AG08395 (cell line): ENCODE data around the gene SLC9A8.

Source experiments
- DNase-seq: peaks from one replicate; pipeline ENCODE4 v3.0.0; 2012; ENCODE audit warnings: mixed read lengths, low spot score

The SLC9A8 gene

DNA sequence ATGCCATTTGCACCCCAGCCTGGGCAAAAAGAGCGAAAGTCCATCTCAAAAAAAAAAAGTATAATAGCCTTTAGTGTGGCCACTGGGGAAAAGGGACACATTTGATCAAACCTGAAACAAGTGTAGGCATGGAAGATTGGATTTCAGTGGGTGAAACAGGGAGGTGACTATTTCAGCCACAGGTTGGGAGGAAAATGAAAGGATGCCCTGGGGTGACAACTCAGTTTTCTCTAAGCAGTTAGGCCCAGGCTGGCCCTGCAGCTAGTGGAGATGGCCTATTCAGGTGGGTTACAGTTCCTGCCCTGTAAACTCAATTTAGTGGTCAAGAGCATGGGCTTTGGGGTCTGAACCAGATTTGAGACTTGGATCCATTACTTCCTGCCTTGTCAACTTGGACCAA, 66.3 kb downstream of the SLC9A8 start:
- DNase-seq = no peak

DNA sequence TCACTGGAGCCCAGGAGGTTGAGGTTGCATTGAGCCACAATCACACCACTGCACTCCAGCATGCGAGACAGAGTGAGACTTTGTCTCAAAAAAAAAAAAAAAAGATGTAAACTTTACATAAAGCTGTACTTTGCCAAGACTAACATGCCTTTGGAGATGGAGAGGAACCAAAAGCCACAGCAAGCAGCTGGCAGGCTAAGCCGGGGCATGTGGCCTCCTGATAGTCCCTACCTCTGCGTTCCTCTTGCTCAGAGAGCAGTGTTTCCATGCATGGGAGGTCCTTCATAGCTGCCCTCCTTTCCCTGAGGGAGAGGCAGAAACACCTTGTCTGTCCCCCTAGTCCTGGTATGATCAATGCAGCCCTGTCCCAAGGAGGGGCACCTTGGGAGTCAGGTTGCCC, 67.5 kb downstream of the SLC9A8 start:
- DNase-seq = no peak

DNA sequence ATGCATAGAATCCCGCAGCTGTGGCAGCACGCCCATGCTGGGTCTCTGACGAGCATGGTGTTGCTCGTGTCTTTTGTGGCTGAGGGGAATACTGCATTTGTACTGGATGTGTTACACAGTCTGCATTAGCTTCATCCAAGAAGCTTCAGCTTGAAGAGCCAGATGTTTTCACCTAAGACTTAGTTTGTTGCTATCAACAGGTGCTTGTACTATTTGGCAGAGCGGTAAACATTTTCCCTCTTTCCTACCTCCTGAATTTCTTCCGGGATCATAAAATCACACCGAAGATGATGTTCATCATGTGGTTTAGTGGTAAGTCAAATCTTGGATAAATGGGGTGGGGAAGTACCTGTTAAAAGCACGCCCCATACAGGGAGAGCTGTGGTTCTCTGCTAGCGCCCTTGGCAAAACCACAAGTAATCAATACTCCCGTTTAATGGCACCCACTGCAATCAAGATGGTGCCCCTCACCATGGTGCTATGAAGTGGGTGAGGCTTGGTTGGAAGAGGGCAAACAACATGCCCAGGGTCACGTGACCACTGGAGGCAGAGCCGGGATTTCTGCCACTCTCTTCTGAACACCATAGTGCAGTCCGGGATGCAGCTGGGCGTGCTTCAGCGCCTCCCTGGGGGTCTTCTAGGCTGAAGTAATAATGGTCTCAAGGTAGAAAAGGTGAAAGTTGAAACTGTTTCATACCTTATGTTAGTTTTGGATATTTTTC, 68.3 kb downstream of the SLC9A8 start:
- no peak for DNase-seq

DNA sequence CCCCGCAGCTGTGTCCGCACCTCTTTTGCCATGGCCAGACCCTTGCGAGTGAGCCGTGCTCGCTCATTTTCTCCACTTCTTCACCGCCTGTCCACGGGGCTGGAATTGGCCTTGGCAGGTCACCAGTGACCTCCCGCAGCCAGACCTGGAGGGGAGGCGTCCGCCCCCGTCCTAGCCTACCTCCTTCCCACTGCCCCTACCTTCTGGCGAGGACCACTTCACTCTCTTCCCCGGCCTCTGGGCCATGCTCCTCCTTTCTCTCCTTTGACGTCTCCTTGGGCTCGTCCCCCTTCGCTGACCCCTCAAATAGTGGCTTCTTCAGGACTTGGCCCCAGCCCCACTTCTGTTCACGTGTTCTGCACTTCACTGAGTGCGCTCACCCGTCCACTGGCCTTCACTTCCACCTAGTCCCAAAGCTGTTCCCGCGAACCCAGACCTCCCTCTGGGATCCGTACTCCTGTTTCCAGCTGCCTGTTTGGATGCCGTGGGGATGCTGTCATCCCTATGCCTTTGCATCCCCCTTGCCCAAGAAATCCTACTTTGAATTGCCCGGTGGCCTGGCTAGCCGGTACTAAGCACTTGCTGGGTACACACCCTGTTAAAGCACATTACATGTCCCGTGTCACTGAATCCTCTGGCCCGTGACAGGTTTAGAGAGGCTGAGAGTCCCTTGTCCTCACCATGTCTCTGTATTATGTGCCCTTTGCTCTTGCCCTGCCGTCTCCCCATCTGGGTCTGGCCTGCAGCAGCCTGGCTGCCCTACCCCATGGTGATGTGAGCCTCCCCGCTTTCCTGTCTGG, 69.7 kb downstream of the SLC9A8 start:
- DNase-seq = no peak

DNA sequence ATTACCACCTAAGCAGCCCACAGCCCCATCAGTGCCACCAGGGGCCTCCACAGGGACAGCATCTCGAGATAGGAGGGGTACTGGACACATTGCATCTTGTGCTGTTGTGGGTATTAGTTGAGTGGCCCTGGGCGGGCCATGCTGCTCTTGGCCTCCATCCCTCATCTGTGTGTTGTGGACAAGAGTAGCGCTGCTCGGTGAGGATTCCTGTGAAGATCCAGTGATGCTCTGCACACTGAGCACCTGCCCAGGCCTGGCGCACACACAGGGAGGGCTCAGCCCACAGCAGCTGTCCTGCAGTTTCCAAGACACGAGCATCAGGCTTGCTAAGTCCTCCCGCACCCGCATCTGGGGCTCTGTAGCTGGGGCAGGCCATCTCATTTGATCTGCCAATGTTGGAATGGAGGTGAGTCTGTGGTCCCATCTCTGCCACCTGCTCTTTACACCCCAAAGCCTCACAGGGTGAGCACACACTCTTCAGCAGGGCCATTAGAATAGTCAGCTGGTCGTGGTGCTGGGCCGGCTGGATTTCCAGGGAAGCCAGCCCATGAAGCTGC, 70.7 kb downstream of the SLC9A8 start:
- no peak for DNase-seq

DNA sequence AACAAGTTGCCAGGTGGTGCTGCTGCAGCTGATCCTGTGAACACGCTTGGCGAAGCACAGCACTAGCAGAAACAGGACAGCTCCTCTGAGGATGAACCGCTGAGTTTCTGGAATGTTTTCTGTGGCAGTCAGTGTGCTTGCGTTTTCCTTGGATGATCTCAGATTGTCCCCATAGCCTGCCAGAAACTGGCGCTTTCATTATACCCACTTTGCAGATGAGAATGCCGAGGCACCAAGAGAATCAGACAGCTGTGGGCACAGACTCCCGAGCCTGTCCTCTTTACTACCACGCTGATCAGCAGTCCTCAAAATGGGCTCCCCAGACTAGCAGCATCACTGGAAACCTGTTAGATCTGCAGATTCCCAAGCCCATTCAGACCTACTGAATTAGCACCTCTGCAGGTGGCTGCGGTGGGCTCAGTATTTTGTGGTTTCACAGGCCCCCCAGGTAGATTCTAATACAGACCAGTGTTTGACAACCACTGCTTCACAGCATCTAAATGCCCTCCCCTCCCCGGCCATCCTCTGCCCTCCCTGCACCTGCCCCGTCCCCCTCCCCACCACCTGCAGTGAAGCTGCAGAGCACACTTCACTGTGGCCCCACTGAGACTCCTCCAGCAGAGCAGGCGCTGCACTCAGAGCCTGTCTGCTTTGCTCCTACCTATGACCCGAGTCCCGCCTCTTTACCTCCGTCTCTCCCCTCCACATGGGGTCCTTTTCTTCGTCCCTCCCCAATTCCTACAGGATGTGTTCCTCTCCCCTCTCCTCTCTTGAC, 73.1 kb downstream of the SLC9A8 start:
- no peak for DNase-seq

DNA sequence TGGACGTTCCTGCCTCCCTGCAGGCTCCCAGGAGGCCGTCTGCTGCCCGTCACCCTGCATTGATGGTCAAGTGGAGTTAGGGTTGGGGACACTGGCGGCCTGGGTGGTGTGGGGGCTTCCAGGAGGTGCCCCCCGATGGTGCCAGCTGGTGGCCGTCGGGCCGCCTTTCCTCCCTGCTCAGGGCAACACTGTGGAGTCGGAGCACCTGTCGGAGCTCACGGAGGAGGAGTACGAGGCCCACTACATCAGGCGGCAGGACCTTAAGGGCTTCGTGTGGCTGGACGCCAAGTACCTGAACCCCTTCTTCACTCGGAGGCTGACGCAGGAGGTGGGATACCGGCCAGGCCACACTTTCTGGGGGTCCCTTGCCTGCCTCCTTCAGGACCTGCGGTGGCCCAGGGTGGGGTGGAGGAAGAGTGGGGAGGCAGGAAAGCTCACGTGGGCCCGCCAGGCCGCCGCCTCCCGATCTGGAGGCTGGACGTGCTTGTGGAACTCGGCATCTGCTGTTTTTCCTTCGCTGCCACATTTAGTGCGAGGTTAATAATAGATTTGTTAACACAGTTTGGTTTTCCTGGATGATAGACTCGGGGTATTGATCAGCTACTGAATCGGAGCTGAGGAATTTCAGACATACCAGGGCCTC, 74.1 kb downstream of the SLC9A8 start:
- DNase-seq = no peak

DNA sequence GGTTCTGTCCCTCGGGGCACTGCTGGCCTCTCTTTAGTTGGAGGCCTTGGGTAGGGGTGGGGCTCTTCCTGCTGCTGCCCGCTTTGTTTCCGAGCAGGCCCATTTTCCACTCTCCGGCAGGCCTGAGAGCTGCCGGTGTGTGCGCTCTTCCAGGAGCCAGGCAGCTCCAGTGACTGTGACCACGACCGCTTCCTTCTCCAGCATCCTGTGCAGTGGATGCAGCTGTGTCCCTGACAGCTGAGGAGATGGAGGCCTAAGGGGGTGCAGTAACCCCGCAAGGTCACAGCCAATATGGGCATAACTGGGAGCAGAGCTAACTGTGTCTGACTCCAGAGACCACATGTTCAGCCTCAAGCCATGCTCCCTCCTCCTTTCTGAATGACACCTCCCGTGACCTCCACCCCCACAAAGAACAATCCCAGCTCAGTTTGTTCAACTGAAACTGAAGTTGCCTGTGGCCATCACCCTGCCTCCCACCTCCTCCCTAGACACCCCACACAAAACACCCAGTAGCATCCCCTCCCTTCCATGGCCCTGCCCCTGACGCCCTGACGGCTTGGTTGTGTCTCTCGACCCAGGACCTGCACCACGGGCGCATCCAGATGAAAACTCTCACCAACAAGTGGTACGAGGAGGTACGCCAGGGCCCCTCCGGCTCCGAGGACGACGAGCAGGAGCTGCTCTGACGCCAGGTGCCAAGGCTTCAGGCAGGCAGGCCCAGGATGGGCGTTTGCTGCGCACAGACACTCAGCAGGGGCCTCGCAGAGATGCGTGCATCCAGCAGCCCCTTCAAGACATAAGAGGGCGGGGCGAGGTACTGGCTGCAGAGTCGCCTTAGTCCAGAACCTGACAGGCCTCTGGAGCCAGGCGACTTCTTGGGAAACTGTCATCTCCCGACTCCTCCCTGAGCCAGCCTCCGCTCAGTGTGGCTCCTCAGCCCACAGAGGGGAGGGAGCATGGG, 74.9 kb downstream of the SLC9A8 start:
- DNase-seq = peak; percentile 24

DNA sequence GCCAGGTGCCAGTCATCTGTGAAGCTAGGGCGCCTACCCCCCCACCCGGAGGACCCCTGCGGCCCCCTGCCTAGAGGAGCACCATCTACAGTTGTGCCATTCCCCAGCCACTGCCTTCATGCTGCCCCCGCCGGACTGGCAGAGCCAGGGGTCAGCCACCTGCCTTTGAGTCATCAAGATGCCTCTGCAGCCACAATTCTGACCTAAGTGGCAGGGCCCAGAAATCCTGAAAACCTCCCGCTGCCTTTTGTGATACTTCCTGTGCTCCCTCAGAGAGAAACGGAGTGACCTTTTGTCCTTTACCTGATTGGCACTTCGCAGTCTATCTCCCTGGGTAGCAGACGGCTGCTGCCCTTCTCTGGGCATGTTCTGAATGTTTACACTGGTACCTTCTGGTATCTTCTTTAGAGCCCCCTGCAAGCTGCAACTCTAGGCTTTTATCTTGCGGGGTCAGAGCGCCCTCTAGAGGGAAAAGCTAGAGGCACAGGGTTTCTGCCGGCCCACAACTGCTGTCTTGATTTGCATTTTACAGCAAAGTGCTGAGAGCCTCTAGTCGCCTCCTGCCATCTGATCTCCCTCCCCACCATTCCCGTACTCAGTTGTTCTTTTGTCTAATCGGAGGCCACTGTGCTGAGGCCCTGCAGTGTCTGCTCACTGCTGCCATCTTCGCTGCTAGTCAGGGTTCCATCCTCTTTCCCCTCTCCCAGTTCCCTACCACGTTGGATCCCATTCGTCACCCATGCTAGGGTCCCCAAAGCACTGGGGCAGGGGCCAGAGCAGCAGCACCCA, 75.8 kb downstream of the SLC9A8 start:
- DNase-seq = peak; percentile 69

DNA sequence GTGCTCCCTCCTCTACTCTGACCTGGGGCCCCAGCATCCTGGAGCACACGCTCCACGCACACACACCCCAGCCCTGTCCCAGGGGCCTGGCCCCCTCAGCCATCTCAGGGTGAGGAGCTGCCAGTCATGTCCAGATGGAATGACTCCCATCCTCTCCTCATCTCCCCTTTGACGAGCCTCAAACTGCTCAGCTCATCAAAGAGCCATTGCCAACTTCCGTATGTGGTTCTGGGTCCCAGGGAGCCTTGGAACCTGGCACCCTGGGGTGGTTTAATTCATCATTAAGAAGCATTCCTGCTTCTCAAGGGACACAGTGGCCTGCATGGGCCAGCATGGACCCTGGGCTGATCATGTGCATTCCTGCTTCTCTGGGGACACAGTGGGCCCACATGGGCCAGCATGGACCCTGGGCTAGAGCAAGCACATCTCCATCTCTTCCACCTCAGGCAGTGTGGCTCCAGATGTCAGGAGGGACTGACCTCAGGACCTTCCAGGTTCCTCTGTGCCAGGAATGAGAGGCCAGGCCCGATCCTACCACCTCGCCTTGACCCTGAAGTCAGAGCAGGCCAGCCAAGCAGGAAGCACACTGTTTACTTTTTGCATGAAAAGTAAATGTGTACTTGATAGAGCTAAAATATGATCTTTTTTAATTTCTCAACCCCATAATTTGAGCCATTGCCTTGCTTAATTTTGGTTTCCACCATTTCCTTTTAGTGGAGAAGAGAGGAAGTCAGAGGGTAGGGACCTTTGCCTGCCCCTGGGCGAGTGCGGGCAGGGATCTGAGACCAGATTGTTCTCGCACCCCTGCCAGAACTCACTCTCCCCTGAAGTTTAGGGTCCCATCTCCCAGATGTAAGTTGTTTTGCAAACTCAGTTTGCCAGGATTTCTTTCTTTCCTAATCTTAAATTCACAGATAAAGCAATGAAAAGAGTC, 76.6 kb downstream of the SLC9A8 start:
- DNase-seq = no peak

DNA sequence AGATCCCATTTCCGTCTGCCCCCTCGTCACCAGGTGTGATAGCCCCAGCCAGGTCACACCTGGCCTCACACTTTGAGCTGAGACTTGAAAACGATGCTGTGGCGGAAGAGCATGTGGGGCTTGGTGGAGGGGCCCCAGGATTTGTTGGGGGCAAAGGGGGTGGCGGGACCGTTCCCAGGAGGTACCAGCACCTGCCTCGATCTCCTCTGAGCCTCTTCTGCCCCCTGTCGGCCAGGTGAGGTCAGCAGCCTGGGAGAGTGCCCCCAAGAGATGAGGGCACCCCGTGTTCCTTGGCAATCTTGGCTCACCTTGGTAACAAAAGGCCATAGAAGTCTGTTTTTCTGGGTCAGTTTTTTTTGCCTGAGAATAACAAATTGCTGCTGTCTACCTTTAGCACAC, 77.3 kb downstream of the SLC9A8 start:
- no peak for DNase-seq

DNA sequence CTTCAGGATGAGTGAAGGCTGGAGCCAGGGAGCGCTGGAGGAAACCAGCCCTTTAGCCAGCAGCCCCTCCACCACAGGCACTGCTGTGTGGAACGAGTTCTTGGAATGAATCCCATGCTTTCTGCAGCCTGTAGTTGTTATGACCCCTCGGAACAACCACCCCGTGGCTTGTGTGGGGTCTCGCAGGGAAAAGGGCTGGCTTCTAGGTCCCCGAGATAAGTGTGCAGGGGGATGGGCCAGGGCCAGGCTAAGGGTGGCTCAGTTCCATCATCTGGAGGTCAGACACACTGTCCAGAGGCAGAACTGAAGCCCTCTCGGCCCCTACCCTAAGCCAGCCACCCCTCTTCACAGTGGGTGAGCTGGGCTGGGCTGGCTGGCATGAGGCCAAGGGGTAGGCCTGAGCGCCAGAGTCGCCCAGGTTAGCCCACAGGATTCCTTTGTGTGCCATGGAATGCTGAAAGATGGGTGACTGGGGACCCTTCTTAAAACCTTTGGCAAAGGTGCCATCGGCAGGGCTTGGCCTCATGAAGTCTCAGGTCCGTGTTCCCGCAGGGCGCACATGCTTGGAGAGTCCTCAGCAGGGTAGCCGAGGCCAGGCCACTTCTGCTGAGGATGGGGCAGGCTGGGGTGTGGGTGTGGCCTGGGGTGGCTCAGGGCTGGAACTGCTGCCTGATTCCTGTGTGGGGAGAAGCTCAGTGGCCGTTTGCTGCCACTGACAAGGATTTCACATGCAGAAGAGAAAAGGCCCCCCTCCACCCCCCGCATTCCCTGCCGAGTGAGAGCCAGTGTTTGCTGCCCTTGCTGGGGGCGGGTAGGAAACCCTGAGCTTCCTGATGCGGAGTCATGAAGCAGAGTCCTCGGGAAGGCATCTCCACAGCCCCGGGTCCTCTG, 78.1 kb downstream of the SLC9A8 start:
- DNase-seq = no peak

DNA sequence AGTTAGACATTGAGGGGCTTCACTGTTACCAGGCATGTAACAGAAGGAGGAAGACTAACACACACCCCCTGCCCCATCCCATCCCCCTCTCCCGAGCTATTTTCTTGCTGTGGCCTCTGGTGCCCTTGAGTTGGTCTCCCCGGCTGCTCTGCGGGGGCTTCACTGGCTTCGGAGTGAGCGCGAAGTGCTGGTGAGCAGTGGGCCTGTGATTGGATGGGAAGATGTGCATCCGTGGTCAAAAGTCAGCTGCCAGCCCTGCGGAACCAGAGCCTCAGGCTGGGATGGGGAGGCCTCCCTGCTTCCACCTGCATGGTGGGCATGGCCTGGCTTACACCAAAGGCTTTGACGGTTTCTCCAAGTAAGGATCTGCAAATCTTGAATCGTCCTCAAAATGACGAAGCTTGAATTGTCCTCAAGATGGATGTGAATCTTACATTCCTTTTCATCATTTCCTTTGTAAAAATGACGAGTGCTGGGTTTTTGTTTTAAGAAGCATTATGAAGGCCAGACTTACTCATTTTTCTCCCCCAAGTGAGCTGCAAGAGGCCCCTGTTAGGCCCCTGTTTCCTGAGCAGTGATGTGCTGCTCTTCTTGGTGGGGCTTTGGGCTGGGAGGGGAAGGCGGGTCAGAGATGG, 79.0 kb downstream of the SLC9A8 start:
- DNase-seq = no peak

DNA sequence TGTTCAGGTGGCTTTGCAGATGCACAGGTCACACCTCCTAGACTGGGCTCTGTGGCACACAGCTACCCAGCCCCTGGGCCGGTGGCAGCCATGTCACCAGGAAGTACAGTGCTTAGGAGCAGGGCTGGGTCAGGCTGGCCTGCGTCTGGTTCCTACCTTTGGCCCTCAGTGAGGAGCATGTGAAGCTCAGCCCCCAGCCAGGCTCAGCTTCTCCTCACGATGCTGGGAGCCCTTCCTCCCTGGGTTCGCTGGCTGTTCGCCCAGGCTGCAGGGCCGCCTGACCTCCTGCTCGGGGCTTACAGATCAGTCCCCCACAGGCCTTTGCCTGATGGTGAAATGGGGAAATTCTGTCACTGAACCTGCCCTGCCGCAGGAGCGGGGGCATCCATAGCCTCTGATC, 79.6 kb downstream of the SLC9A8 start:
- DNase-seq = no peak

DNA sequence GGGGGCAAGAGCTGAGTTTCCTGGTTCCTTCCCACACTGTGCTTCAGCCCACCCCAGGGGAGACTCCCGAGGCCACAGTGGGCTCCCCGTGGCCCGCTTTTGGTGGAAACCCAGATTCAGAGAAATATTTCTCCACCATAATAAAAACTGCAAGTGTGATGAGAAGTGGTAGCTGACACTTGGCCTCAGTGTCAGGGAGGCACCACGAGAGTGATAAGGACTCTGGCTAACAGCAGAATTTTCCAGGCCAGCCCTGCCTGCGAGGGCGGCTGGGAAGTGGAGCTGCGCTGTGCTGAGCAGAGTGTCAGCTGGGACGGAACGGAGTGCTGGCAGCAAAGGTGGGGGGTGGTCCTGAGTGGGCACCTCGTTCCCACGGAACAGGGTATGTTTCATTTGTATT, 80.2 kb downstream of the SLC9A8 start:
- no peak for DNase-seq

DNA sequence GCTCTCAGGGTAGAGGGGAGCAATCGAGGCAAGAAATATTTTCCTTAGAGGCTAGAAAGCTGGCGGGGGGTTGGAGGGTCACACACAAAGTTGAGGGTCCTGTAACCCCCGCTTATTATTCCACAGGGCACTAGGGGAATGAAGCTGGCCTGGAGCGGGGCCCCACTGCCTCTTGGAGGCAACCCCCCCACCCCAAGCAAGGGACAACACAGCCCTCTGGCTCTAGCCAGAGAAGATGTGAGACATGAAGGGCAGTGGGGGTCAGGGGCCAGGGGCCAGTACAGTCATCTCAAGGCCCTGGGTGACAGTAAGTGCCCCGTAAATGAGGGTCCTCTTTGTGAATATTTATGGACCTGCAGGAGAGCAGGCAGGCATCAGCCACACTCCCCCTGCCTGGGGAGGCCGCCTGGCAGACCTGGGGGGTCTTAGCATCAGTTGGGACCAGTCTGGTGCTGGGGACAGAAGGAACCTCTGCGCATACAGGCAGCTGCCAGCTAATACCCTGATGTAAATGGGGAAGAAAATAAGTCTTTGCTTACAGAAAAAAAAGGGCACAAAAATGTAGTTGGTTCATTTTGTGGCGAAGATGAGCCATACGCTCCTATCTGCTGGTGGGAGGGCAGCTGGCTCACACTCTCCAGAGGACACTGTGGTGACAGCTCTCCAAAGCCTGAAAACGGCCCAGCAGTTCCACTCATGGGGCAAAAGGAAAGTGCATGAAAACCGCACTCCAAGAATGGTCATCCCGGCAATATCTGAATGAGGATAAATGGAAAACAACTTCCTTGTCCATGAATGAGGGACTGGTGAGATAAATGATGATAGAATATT, 80.8 kb downstream of the SLC9A8 start:
- peak; percentile 83 for DNase-seq
